Stimulated activated CD8-positive, alpha-beta memory T cell treated with anti-CD3 and anti-CD28 coated beads, Interleukin-7, amount 100 ng/mL, for 4 hours (primary cell): ENCODE measurements around the gene PNISR.
A peak's percentile ranks its signal among the peaks of the same experiment; 100 is the strongest.

ENCODE experiments used
- DNase-seq, 2 donors: peaks; one replicate each; pipeline ENCODE4 v3.0.0-alpha.2; 2020; ENCODE audit warnings: low read depth in 2 of 2

The PNISR gene

DNA sequence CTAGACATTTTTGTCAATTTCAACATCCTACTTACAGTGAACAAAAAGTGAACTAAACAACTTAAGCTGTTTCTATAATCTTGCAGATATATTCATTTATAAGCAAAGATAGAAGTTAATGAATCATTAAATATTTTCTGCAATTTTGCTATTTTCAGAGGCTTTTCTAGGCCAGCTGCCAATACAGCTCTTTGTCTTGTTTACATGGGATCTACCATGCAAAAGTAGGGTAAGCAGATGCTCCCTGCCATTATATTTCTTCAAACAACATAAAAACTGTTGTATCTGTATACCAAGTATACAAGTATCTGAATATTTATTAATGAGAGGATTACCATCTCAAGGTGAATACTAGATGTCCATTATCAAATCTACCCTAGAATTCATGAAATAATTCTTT is 15.4 kb downstream of the PNISR start:
- no peak for DNase-seq

DNA sequence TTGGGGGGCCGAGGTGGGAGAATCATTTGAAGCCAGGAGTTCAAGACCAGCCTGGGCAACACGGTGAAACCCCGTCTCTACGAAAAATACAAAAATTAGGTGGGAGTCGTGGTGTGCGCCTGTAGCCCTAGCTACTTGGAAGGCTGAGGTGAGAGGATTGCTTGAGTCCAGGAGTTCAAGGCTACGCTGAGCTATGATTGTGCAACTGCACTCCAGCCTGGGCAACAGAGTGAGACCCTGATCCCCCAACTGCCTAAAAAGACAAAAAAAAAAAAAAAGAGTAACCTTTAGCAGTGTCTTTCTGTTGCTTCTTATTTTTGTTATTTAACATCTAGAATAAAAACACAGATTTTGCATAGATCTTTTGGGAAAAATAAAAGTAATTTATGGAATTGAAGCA is 18.0 kb downstream of the PNISR start:
- DNase-seq, result no peak

DNA sequence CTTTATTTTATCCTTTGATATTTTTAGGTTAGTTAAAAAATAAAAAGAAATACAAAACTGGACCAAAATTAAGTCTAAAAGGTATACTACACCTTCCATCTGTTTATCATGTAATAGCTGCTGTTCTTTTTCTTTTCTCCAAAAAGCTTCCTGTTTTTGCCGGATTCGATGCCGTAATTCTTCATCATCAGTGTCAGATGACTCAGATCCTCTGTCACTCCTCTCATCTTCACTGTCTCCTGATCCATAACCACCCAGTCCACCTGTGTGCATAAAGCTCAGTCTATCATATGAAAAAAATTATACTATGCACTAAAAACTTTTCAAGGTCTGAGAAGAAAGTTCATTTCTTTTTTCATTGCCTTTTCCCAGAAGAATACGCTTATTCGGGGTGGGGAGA is 22.7 kb downstream of the PNISR start:
- DNase-seq, result no peak

DNA sequence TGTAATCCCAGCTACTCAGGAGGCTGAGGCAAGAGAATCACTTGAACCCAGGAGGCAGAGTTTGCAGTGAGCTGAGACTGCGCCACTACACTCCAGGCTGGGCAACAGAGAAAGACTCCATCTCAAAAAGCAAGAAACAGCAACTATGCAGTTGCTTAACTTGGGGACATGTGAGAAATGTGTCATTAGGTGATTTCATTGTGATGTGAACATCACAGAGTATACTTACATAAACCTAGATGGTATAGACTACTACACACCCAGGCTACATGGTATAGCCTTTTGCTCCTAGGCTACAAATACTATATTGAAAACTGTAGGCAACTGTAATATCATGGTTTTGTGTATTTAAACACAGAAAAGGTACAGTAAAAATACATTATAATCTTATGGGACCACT is 27.8 kb downstream of the PNISR start:
- DNase-seq, result no peak

DNA sequence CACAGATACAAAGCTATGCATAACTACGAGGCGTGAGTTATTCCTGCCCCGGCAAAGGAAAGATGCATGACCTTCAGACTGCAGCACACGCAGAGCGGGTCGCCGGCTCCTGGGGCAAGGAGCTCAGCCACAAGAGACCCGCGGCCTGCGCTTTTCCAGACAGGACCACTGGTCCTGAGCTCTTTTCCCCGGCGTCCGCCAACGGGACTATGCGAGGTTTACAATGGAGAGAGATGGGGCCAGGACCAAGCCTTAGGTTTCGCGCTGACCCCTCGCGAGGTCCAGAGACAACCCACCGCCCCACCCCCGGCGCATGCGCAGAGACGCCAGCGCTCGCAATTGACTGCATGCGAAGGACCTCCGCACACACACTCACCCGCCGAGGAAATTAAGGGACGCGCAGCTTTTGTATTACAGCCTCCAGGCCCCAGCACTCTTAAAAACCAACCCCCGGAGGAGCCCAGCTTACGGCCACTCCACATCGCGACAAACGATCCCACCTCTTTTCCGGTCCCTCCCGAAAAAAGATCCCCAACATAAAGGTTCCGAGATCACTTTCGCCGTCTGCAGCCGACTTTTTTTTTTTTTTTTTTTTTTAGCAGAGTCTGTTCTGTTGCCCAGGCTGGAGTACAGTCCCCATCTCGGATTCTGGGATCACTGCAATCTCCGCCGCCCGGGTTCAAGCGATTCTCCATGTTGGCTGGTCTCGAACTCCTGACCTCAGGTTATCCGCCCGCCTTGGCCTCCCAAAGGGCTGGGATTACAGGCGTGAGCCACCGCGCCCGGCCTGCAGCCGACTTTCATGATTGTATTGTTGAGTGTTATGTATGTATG is 31.2 kb downstream of the PNISR start, which contains the start of gene COQ3:
Gene COQ3 (minus strand): TSS at position 498 of the 834 bp plus-strand sequence. CDS start 16 bp downstream, at position 482.
- DNase-seq, result peak; percentile 27 to 54

DNA sequence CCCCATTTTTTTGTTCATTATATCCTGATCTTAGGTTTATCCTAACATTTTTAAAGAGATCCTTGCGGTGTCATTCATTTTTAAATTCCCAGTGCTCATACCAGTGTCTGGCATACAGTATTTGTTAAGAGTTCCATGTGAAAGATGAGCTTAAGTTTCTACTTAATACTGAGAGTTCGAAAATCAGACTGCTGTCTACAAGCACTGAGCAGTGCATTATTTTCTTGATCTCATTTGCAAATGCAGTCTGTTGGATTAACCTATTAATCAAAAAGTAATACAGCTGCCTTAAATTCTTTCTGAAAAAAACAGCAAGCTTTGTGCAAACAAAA is 31.8 kb downstream of the PNISR start:
- DNase-seq, result no peak

DNA sequence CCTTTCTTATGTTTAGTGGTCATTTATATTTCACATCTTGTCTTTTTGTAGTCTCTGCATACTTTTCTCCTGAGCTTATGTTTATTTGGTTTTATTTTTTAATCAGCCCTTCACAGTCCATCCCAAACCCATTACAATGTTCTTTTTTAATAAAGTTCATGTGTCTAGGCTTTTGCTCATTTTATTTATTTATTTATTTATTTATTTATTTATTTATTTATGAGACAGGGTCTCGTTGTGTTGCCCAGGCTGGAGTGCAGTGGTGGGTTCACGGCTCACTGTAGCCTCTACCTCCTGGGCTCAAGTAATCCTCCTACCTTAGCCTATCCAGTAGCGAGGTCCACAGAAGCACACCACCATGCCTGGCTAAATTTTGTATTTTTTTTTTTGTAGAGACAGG is 34.2 kb downstream of the PNISR start:
- no peak for DNase-seq

DNA sequence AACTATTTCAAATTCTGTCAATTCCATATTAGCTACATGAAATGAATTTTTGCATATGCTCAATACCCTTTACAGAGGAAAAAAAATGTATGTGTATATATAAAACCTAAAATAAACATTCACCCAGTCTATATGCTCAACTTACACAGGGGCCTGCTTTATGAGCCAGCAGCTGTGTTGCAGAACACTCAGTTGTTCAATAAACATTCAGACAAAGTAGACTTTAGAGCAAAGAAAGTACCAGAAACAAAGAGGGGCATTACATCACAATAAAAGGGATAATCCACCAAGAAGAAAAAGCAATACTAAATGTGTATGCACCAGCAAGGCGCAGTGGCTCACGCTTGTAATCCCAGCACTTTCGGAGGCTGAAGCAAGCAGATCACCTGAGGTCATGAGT is 40.6 kb downstream of the PNISR start:
- DNase-seq, result no peak

DNA sequence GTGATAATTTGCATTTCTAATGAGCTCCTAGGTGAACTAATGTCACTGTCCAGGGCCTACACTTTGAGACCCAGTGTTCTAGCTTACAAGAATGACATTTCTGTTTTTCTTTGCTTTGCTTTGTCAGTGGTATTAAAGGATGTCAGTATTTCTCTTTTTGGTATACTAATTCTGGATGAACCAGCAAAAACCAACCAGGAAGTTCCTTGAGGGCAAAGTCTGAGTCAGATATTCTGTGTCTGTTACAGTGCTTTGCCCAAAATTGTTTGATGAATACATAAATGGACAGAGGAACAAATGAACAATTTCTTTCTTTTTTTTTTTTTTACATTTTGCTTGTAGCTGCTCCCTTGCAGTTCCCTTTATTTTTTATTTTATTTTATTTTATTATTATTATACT is 46.5 kb downstream of the PNISR start:
- no peak for DNase-seq

DNA sequence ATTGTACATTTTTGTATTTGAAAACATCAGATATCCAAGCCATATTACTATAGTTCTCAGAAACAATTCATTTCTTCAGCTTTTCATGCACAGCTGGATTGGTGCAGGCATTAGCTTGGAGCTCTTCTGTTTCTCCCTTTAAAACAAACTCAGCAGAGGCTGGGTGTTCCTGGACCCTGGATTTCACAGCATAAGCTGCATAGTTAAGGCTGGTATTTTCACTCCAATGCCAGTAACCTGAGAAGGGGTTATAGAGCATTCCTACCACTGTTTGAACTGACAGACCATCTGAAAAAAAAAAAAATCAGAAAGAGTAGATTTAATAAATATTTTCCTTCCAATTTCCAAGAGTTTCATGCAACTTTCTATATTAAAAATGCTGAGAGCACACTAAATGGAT is 55.6 kb downstream of the PNISR start:
- DNase-seq, result no peak

DNA sequence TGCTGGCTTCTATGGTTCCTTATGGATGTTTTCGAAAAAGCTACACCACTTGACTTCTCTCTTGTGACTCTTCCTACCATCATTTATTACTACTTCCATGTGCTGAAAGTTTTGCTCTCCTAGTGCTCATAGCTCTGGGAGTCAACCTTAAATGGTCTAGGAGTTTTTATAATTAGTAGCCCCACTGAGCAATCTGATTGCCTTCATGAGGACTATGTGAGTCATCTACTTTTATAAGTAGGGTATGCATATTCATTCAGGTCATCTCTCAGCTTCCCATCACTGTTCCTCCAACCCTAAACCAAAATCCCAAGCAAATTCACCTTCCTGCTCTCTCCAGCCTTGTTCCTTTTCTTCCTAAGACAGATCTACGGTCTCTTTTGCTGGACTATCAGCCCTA is 58.3 kb downstream of the PNISR start:
- DNase-seq, result no peak

DNA sequence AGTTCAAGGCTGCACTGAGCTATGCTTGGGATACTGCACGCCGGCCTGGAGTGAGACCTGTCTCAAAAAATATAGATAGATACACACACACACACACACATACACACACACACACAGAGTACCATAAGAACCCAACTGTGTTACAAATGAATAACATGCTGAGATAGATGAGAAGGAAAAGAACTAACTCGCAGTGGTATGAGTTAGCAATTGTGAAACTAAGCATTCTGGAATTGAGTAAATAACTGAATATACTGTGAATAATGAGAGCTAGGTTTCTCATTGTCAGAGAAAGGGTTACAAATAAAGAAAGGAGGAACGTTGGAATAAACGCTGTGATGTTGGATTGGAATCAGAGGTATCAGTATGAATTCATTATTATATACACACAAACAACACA is 61.1 kb downstream of the PNISR start:
- DNase-seq, result no peak

DNA sequence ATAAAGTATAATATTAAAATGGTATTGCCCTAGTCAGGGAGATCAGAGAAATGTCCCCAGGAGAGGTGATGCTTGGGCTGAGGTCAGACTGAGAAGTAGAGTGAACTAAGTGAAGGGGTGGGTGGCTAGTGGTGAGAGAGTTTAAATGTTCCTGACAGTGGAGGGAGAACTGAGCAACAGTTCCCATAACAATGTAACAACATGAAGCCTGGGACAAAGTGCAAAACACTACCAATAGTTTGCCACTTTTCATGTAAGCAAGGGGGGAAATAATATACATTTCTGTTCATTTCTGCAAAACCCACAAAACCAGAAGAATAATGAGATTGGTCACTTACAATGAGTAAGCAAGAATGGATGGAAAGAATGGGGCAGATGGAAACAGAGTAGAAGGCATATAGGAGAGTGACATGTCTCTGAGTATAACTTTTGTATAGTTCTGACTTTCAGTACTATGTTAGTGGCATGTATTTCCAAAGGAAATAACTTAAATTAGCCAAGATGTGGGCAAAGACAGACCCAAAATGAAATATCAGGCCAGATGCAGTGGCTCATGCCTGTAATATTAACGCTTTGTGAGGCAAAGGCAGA is 62.3 kb downstream of the PNISR start:
- DNase-seq, result no peak

DNA sequence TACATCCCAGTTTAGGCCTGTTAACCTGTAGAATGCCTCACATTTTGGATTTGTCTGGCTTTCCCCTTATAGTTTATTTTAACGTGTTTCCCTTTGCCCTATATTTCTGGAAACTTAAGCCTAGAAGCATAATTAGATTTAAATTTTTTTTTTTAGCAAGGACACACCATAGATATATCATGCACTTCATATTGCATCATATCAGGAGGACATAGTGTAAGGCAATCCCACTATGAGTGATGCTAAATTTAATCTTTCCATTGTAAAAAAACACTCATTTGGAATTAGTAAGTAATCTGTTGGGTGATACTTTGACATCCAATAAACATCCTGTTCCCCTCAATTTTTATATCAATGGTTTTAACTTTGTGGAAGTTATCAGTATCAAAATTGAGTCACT is 65.3 kb downstream of the PNISR start:
- no peak for DNase-seq

DNA sequence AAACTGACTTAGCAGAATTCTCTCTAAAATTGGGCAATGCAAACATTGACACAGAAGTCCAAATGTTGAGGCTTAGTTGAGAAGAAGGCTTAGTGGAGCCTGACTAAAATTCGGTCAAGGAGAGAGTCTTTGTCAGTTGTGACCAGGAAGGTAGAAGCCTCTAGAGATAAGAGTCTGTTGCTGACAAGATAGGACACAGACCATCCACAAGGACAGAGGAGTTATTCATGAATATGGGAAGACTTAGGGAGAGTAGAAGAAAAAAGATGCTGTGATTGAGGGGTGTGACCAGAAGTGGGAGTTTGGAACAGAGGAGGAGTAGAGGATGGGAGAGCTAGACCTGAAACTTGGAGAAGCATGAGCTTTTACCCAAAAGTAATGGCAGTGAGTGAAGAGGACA is 68.5 kb downstream of the PNISR start:
- DNase-seq, result no peak

DNA sequence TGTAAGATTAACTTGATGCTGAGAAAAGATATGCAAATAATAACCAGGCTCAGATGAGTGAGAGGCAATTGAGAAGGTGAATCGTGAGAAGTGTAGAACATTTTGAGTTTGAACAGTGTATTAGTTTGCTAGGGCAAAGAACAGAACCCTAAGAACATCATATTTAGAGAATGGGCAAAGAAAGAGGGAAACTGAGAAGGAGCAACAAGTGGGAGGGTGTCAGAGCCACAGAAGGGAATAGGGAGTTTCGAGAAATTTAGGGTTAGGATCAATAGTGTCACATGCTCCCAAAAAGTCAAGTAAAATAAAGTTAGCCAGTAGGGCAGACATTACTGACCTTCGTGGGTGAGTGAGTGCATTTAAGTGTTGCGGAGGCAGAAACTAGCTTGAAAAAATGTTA is 70.1 kb downstream of the PNISR start:
- no peak for DNase-seq

DNA sequence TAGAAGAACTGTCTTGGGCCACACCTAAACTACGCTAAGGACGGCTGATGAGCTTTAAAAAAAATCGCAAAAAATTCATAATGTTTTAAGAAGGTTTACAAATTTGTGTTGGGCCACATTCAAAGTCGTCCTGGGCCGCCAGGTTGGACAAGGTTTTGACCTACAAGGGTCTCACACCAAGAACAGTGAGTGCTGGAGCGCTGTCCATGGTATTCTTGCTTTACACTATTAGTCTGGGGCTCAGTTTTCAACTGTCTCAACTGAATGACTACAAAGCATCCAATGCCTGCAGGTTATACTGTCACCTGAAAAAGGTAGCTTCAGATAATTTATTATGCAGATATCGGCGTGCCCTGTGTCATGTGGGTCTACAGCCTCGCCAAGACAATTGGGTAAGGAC is 72.0 kb downstream of the PNISR start:
- DNase-seq, result no peak

DNA sequence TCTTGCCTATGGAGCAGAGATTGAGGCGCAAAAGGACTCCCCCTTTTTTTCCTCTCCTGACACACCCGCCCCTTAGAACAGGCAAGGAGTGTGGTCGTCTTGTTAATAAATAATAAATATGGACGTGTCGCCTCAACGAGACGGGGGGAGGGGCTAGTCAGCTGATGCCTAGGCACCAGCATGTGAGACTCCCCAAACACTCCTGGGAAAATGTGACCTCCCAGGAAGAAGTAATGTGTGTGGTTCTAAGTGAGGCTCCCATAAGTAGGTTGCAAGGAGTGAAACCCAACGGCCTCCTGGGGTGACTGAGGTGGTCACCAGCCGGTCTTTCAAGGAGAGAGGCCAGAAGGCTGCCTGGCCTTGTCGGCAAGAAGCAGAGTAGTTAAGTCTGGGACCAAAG is 74.5 kb downstream of the PNISR start:
- DNase-seq, result no peak

DNA sequence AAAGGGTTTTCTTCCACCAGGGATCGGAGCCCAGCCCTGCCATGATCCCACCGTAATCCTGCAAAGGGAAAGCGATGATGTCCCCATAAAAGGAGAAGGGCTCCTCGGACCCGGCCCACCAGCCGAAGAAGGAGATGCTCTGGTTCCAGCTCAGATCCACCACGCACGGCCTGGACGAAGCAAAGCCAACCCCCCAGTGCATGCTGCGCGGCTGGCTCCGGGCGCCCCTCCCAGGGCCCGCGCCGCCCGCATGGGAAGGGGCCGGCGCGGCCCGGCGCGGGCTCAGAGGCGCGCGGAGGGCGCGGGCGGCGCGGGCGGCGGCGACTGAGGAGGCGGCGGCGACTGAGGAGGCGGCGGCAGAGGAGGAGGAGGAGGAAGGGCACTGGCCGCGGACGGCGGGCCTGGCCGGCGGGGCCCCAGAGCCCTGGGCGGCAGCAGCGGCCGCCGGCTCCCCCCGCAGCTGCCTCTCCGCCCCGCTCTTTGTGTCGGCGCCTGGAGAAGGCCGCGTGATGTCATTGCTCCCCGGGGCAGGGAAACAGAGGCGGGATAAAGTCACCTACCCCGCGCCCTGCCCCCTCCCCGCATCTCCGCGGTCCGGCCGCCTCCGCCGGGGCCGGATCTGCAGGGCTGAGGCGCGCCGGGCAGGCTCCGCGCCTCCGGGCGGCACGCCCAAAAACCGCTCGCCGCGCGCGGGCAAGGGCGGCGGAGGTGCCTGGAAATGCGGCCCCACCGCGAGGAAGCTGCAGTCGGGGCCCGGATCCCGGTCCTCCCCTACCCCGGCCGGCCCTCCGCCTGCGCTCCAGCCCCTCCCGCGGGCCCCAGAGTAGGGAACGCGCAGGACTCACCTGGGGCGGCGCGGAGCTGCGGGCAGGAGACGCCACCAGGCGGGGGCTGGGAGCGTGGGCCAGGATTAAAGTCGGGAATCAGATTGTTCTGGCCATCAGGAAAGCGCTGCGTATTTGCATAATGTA is 75.7 kb downstream of the PNISR start, which contains the start of gene FAXC:
Gene FAXC (minus strand): TSS at position 504 of the 971 bp plus-strand sequence. CDS start 302 bp downstream, at position 202.
- no peak for DNase-seq

DNA sequence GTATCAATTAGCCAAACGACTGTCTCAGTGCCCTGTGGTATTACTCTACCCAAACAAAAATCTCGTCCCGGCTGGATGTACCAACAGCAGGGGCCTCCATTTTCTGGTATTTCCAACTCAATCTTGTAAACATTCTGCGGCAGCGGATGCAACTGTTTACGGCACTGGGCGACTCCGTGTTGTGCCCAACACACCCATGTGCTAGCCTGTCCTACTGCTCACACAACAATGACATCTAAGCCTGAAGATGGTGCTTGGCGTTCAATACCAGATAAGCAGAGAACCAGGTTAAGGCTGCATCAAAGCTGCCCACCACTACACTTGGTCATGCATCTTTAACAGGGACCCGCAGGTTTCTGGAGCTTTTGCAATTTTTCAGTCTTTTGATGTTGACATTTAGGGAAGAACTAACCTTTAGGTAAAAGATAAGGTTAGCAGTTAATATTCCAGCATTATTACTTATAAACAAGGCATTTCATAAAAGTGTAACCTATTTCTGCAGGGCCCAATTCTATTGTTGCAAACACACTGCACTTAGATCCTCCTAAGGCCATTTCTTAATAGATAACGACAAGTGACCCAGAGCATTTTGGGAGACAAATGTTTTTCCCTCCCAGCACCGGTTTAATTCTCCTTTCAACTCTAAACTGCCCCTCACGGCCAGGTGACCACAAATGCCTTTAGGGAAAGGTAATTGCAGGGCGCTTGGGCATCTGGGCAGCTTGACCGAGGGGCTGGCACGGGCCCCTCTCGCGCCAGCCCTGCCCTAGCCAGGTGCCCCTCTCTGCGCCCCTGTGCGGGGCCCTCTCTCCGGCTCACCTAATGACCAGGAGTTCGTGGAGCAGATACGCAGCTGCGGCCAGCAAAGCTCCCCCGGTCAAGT is 76.6 kb downstream of the PNISR start:
- no peak for DNase-seq
